ENCODE data around the gene PPARA. TPM values are rescaled to one million over a fixed set of nuclear protein-coding genes. Genes with fewer than 3 reads are reported as not detected.

Gene PPARA
- total and polyA plus RNA-seq, 2 experiments from 2014 or later = 4.7 to 12.6 TPM

DNA sequence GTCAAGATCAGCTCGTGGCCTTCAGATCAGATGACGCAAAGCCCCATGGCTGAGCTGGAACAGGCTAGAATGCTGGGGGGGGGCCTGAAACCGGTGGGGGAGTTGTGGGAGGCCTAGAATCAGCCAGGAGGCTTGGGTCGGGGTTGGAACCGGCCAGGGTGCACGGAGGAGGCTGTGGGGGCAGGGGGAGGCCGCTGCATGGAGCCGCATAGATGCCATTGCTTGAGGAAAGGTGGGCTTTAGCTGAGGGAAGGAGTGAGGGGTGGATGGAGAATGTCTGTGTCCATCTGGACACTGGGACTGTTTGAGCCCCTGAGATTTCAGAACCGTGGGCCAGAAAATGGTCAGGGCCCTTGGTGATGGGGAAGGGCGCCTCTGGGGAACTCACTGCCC lies 74.6 kb downstream of the PPARA start (continued):
- no peak for TF ChIP-seq ZNF114 (CRISPR knock-in tag; IDR thresholded peaks at IDR 0.05)
- TF ChIP-seq, protein P1, sequence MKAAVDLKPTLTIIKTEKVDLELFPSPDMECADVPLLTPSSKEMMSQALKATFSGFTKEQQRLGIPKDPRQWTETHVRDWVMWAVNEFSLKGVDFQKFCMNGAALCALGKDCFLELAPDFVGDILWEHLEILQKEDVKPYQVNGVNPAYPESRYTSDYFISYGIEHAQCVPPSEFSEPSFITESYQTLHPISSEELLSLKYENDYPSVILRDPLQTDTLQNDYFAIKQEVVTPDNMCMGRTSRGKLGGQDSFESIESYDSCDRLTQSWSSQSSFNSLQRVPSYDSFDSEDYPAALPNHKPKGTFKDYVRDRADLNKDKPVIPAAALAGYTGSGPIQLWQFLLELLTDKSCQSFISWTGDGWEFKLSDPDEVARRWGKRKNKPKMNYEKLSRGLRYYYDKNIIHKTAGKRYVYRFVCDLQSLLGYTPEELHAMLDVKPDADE (IDR thresholded peaks at IDR 0.05) = no peak
- no peak for TF ChIP-seq POLR2AphosphoS5 (IDR thresholded peaks at IDR 0.05; ENCODE audit: low read depth)
- no peak for TF ChIP-seq STAT1 (IDR thresholded peaks at IDR 0.05; ENCODE audit: unreplicated experiment)
- TF ChIP-seq, protein P2, sequence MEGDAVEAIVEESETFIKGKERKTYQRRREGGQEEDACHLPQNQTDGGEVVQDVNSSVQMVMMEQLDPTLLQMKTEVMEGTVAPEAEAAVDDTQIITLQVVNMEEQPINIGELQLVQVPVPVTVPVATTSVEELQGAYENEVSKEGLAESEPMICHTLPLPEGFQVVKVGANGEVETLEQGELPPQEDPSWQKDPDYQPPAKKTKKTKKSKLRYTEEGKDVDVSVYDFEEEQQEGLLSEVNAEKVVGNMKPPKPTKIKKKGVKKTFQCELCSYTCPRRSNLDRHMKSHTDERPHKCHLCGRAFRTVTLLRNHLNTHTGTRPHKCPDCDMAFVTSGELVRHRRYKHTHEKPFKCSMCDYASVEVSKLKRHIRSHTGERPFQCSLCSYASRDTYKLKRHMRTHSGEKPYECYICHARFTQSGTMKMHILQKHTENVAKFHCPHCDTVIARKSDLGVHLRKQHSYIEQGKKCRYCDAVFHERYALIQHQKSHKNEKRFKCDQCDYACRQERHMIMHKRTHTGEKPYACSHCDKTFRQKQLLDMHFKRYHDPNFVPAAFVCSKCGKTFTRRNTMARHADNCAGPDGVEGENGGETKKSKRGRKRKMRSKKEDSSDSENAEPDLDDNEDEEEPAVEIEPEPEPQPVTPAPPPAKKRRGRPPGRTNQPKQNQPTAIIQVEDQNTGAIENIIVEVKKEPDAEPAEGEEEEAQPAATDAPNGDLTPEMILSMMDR (conservative IDR thresholded peaks at IDR 0.05; ENCODE audit: low read depth in 2 of 2) = no peak
- TF ChIP-seq ZNF331 (CRISPR knock-in tag; IDR thresholded peaks at IDR 0.05; ENCODE audit: low read depth) = no peak

DNA sequence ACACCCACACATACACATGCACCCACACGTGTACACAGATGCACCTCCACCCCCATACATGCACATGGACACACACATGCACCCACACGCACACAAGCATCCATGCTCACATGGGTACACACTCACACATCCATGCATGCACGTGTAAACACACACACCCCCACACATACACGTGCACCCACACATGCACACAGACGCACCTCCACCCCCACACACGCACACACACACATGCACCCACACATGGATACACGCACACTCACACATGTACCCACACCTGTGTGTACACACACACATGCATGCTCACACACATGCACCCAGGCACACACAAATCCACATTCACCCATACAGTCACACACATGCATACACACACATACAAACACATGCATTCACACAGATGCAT lies 75.3 kb downstream of the PPARA start:
- H3K36me3 ChIP-seq (ENCODE audit: insufficient read depth) = no peaks in the 10 kb centered on the region
- no peak overlapping the region for H3K27ac ChIP-seq (ENCODE audit: low read depth)
- Mint-ChIP-seq H3K4me1 (peaks cover 10% of the 10 kb centered on the region), H3K27me3 (ENCODE audit: insufficient read depth, low read depth, poor library complexity) (peaks cover 10% of the 10 kb centered on the region), H3K9me3 (no peaks in the 10 kb centered on the region; the same call in 2 of the 3 replicates), H3K27ac (no peak overlapping the region), H3K4me3 (no peak overlapping the region), H3K36me3 (ENCODE audit: low read depth) (no peaks in the 10 kb centered on the region)
- H3K9me2 ChIP-seq (ENCODE audit: insufficient read depth) = no peaks in the 10 kb centered on the region
- no peaks in the 10 kb centered on the region for H3K27me3 ChIP-seq (ENCODE audit: insufficient read depth)
- H3F3A ChIP-seq (replicated peaks; ENCODE audit: low read depth) = peaks cover 10% of the 10 kb centered on the region; the same call in 1 of the 2 replicates
- H3K4me2 ChIP-seq = no peak overlapping the region
- H3K4me3 ChIP-seq = no peak overlapping the region
- H3K79me2 ChIP-seq (replicated peaks; ENCODE audit: insufficient read depth) = no peaks in the 10 kb centered on the region
- no peak for DNase-seq (ENCODE audit: low spot score)
- no peaks in the 10 kb centered on the region for H4K20me1 ChIP-seq (replicated peaks; ENCODE audit: insufficient read depth)
- no peak for ATAC-seq
- H3K4me1 ChIP-seq (ENCODE audit: insufficient read depth) = no peaks in the 10 kb centered on the region
- no peak overlapping the region for H2AFZ ChIP-seq
- no peak for TF ChIP-seq JUNB (IDR thresholded peaks at IDR 0.05; ENCODE audit: unreplicated experiment)
- TF ChIP-seq, protein P1 (IDR thresholded peaks at IDR 0.05) = no peak
- no peak for TF ChIP-seq CREB1 (CRISPR knock-in tag; IDR thresholded peaks at IDR 0.05; ENCODE audit: low read depth)
- TF ChIP-seq, protein P3, sequence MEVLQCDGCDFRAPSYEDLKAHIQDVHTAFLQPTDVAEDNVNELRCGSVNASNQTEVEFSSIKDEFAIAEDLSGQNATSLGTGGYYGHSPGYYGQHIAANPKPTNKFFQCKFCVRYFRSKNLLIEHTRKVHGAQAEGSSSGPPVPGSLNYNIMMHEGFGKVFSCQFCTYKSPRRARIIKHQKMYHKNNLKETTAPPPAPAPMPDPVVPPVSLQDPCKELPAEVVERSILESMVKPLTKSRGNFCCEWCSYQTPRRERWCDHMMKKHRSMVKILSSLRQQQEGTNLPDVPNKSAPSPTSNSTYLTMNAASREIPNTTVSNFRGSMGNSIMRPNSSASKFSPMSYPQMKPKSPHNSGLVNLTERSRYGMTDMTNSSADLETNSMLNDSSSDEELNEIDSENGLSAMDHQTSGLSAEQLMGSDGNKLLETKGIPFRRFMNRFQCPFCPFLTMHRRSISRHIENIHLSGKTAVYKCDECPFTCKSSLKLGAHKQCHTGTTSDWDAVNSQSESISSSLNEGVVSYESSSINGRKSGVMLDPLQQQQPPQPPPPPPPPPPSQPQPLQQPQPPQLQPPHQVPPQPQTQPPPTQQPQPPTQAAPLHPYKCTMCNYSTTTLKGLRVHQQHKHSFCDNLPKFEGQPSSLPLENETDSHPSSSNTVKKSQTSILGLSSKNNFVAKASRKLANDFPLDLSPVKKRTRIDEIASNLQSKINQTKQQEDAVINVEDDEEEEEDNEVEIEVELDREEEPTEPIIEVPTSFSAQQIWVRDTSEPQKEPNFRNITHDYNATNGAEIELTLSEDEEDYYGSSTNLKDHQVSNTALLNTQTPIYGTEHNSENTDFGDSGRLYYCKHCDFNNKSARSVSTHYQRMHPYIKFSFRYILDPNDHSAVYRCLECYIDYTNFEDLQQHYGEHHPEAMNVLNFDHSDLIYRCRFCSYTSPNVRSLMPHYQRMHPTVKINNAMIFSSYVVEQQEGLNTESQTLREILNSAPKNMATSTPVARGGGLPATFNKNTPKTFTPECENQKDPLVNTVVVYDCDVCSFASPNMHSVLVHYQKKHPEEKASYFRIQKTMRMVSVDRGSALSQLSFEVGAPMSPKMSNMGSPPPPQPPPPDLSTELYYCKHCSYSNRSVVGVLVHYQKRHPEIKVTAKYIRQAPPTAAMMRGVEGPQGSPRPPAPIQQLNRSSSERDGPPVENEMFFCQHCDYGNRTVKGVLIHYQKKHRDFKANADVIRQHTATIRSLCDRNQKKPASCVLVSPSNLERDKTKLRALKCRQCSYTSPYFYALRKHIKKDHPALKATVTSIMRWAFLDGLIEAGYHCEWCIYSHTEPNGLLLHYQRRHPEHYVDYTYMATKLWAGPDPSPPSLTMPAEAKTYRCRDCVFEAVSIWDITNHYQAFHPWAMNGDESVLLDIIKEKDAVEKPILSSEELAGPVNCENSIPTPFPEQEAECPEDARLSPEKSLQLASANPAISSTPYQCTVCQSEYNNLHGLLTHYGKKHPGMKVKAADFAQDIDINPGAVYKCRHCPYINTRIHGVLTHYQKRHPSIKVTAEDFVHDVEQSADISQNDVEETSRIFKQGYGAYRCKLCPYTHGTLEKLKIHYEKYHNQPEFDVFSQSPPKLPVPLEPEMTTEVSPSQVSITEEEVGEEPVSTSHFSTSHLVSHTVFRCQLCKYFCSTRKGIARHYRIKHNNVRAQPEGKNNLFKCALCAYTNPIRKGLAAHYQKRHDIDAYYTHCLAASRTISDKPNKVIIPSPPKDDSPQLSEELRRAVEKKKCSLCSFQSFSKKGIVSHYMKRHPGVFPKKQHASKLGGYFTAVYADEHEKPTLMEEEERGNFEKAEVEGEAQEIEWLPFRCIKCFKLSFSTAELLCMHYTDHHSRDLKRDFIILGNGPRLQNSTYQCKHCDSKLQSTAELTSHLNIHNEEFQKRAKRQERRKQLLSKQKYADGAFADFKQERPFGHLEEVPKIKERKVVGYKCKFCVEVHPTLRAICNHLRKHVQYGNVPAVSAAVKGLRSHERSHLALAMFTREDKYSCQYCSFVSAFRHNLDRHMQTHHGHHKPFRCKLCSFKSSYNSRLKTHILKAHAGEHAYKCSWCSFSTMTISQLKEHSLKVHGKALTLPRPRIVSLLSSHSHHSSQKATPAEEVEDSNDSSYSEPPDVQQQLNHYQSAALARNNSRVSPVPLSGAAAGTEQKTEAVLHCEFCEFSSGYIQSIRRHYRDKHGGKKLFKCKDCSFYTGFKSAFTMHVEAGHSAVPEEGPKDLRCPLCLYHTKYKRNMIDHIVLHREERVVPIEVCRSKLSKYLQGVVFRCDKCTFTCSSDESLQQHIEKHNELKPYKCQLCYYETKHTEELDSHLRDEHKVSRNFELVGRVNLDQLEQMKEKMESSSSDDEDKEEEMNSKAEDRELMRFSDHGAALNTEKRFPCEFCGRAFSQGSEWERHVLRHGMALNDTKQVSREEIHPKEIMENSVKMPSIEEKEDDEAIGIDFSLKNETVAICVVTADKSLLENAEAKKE (CRISPR knock-in tag; IDR thresholded peaks at IDR 0.05) = no peak
- no peak for TF ChIP-seq EZH2 (IDR thresholded peaks at IDR 0.05; ENCODE audit: low read depth, unreplicated experiment)
- TF ChIP-seq, protein P4, sequence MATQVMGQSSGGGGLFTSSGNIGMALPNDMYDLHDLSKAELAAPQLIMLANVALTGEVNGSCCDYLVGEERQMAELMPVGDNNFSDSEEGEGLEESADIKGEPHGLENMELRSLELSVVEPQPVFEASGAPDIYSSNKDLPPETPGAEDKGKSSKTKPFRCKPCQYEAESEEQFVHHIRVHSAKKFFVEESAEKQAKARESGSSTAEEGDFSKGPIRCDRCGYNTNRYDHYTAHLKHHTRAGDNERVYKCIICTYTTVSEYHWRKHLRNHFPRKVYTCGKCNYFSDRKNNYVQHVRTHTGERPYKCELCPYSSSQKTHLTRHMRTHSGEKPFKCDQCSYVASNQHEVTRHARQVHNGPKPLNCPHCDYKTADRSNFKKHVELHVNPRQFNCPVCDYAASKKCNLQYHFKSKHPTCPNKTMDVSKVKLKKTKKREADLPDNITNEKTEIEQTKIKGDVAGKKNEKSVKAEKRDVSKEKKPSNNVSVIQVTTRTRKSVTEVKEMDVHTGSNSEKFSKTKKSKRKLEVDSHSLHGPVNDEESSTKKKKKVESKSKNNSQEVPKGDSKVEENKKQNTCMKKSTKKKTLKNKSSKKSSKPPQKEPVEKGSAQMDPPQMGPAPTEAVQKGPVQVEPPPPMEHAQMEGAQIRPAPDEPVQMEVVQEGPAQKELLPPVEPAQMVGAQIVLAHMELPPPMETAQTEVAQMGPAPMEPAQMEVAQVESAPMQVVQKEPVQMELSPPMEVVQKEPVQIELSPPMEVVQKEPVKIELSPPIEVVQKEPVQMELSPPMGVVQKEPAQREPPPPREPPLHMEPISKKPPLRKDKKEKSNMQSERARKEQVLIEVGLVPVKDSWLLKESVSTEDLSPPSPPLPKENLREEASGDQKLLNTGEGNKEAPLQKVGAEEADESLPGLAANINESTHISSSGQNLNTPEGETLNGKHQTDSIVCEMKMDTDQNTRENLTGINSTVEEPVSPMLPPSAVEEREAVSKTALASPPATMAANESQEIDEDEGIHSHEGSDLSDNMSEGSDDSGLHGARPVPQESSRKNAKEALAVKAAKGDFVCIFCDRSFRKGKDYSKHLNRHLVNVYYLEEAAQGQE (IDR thresholded peaks at IDR 0.05; ENCODE audit: unreplicated experiment) = no peak
- TF ChIP-seq EZH2phosphoT487 (IDR thresholded peaks at IDR 0.05; ENCODE audit: unreplicated experiment) = no peak
- TF ChIP-seq ZNF331 (CRISPR knock-in tag; IDR thresholded peaks at IDR 0.05; ENCODE audit: low read depth) = no peak

All from GM23338 (cell line).